ENCODE measurements around the gene RNASE4.
A peak's percentile ranks its signal among the peaks of the same experiment; 100 is the strongest.
"Not testable (repeated sequence)": the region's sequence is repeated elsewhere in the genome, so short reads cannot be mapped to it uniquely, and the experiment has no call there.

RNASE4 gene

GRCh38 chr14:20683891-20684661, at the start of gene RNASE4:
Gene RNASE4 (plus strand): TSS chr14:20684560. CDS start chr14:20699372, 14,812 bp downstream.
- DNase-seq, result peak; percentile 91

DNA sequence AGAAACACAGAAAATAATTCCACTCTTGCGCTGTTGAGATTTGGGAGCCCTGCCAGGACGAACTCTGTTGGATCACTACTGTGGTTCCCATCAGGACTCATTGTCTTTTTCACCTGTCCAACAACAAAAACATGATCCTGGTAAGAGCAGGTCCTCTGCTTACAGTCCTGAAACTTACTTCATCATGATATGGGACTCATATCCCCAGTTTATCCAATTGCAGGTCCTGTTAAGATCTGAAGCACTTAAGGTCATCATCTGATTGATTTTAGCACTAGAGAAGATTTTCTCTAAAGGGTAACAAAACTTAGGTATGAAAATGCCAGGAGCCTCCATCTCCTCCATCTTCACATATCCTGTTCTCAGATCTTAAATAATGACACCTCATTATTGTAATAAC, 42.8 kb upstream of the RNASE4 start, which contains the start of gene OR6S1:
Gene OR6S1, minus strand, starts transcription at position 101 of the 400 bp plus-strand sequence. Its CDS starts 0 bp downstream, at position 101.
- DNase-seq, result no peak

DNA sequence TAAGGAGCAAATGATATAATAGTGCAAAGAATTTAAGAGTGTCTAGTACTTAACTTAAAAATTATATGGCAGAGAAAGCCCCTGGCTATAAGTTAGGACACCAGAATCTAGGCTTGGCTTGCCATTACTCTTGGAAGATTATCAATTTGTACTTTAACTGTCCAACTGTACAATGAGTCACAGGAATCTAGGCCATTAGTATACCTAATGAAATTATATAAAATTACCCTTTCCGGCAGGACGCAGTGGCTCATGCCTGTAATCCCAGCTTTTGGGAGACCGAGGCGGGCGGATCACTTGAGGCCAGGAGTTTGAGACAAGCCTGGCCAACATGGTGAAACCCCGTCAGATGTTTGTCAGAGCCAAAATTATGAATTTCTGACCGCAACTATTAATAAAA, 42.2 kb upstream of the RNASE4 start:
- no peak for DNase-seq

DNA sequence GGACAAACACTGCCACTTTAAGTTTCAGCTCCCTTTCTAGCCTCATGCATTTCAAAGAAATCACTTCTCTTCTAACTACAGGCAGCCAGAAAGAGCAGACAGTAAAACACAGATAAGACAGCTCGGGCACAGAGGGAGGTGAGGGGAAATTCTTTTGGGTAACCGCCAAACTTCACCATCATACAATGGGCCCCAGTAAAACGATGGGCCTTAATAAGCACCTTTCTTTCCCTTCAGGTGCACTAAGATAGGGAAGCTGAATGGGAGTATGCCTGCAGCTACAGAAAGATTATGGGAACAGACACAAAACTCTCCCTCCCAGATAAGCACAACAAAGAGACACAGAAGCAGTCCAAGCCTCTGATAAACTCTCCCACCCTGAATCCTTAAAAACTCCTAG, 41.6 kb upstream of the RNASE4 start:
- not testable (repeated sequence) for DNase-seq

- DNase-seq, result no peak
Observed at GRCh38 chr14:20644520-20644919, 39.8 kb upstream of the RNASE4 start.

DNA sequence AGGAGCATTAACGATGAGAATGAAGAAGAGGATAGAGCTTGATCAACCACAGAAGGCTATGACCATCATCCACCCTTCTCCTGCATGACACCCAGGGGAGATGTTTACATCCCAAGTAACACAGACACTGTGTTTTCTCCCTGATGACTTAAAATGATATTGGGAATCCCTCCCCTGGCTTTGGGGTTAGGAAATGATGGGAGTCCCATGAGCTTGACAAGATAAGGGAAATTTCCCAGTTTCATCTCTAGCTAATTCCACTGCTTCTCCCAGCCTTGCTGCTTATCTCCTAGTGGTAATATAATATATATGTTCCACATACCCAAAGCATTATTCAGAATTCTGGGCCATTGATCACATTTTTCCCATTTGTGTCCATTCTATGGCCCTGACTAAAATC, 38.9 kb upstream of the RNASE4 start:
- no peak for DNase-seq

DNA sequence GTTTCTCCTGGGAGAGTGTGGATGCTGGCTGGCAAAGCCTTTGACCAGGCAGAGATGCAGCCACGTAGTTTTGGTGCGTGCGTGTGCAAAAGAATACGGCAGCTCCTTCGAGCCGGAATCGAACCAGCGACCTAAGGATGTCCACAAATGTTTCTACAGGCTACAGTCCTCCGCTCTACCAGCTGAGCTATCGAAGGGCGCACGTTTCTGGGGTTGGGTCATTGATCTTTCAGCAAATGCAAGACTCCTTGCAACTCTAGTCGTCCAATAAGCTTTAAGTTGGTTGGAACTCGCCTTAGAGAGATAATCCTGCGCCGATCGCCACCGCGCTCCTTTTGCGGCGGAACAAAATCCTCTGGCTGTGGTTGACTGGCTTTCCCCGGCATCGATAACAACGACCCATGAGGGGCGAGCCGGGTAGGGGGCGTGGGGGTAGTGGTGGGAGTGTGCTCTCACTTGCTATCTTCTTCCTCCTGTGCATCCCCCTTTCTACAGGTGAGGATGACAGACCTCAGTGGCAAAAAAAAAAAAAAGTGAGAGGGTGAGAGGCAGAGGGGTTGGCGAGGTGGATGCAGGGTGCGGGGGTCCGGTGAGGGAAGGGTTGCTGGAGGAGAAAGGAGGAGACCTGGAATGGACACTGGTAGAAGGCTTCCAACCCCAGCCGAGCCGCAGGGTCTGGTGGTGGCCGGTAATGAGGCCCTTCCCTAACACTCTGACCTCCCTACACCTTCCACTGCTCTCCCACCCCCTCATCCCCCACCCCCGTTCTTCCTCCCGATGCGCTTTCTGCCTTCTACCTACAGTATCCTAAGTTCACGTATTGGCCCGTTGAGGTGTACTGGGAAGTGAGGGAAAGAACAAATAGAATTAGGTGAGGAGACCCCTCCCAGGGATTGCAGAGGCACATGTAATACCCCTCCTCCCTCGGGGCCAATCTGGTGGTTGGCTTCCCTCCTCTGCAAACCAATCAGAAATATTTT, 31.1 kb upstream of the RNASE4 start:
- DNase-seq, result peak; percentile 84

DNA sequence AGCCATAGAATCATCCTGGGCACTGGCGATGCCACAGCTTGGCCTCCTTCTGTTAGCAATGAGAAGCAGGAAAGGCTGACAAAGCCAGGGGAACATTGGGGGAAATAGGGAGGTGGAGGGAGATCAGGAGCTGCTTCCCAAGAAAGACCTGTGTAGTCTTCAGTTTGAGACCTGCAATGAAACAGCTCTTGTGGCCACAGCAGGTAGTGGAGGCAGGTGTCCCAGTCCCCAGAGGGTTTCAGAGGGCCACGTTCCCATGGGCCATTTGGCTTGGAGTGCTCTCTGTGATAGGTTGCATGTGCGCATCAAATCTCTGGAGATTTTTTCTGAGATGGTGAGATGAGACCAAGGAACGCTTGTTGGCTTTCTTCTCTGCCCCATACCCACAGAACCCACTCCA, 28.5 kb upstream of the RNASE4 start:
- no peak for DNase-seq

DNA sequence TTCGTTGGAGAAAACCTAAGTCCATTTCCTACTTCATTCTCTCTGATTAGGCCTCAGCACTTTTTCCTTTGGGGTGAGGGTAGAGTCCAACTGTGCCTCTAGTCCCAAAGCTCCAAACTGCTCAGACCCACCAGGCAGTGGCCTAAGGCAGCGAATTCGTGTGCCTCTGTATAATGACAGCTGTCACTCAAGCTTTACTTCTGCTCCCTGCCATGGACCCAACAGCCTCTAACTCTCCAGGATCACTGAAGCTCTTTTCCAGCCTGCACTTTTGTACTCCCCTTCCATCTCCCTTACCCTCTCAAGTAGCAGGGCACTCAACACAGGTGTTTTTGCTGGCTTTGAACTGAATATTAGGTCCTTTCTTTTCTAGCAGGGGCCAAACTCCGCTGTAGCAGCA, 28.1 kb upstream of the RNASE4 start:
- no peak for DNase-seq

- peak; percentile 51 for DNase-seq
Observed at GRCh38 chr14:20657216-20658211, 26.8 kb upstream of the RNASE4 start.

DNA sequence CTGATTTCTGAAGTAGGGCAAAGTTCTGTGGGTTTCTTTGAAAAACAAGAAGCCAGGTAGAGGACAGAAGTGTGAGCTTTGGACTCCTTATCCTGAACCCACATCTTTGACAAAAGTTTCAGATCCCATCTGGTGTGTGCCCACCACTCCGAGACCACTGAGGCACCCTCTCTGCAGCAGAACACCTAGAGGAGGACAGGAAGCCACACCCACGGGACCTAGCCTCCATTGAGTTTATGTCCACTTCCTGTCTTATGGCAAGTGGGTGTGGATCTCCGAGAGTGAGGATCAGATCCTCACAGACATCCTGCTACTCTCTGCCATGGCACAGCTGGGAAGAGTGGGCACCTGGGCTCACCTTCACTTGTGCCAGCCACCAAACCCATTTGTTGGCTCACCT, 26.1 kb upstream of the RNASE4 start:
- no peak for DNase-seq

GRCh38 chr14:20659336-20659735, 25.0 kb upstream of the RNASE4 start:
- no peak for DNase-seq

GRCh38 chr14:20659813-20660395, 24.5 kb upstream of the RNASE4 start:
- DNase-seq, result no peak

GRCh38 chr14:20661197-20661596, 23.2 kb upstream of the RNASE4 start:
- no peak for DNase-seq

DNA sequence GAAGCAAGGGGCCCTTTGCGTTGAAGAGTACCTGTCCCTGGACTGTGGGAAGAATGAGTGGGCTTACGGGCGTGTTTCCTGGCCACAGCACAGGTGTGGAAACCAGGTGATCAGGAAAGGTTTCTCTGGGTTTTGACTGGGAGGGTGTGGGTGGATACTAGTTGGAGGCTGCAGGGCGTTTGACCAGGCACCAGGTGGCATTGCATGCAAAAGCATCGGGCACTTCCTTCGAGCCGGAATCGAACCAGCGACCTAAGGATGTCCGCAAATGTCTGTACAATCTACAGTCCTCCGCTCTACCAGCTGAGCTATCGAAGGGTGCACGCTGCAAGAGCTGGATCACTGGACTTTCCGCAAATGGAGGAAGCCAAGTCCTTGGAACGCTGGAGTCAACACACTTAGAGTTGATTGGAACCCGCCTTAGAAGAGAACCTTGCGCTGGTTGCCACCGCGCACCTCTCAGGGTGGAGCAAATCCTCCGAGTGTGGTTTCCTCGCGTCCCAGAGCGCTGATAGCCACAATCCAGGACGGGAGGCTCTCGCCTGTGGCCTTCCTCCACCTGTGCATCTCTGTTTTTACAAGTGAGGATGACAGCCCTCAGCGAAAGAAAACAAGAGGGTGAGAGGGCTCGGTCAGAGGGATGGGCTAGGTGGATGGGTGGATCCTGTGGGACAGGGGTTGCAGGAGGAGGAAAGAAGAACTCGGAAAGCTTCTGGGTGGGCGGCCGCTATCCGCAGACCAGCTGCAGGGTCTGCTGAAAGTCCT, 21.2 kb upstream of the RNASE4 start:
- peak; percentile 91 for DNase-seq

DNA sequence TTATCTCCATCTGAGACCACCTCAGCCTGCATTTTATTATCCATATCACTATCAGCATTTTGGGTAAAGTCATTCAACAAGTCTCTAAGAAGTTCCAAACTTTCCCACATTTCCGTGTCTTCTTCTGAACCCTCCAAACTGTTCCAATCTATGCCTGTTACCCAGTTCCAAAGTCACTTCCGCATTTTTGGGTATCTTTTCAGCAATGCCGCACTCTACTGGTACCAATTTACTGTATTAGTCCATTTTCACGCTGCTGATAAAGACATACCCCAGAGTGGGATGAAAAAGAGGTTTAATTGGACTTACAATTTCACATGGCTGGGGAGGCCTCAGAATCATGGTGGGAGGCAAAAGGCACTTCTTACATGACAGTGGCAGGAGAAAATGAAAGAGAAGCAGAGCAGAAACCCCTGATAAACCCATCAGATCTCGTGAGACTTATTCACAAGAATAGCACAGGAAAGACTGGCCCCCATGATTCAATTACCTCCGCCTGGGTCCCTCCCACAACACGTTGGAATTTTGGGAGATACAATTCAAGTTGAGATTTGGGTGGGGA, 17.9 kb upstream of the RNASE4 start:
- DNase-seq, result not testable (repeated sequence)

DNA sequence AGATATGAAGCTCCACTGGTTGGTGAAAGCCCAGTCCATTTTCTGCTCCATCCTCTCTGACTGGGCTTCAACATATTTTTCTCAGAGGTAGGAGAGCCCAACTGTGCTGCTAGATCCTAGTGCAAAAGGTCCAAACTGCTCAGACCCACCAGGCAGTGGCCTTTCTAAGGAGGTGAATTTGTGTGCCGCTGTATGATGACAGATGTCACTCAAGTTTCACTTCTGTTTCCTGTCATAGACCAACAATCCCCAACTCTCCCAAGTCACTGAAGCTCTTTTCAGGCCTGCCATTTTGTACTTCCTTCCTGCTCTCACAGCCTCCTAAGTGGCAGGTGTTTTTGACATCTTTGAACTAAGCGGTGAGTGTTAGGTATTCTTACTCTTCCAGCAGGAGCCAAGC, 16.4 kb upstream of the RNASE4 start:
- DNase-seq, result no peak

- no peak for DNase-seq
Observed at GRCh38 chr14:20668969-20669368, 15.4 kb upstream of the RNASE4 start.

GRCh38 chr14:20671597-20672283, 12.6 kb upstream of the RNASE4 start:
- DNase-seq, result no peak

DNA sequence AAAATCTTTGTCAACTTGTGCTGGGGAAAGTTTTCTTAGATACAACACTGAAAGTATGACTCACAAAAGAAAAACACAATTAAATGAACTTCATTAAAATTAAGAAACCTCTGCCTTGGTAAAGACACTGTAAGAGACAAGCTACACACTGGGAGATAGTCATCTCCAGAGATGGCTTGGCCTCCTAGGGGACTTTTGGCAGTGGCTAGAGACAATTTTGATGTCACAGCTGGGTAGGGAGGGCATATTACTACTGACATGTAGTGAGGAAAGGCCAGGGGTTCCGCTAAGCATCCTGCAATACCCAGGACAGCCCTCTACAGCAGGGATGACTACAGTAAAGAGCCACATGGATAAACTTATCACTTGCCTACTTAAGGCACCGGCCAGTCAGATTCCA, 8.7 kb upstream of the RNASE4 start:
- DNase-seq, result no peak
